ENCODE results near the gene CCDC63. TPM values are rescaled to one million over a fixed set of nuclear protein-coding genes. Genes with fewer than 3 reads are reported as not detected.

The CCDC63 gene
- total and polyA plus RNA-seq, 2 of the 13 experiments (the other 11 are each of a cell fraction or from before 2014, with no cell fraction given) = not detected

DNA sequence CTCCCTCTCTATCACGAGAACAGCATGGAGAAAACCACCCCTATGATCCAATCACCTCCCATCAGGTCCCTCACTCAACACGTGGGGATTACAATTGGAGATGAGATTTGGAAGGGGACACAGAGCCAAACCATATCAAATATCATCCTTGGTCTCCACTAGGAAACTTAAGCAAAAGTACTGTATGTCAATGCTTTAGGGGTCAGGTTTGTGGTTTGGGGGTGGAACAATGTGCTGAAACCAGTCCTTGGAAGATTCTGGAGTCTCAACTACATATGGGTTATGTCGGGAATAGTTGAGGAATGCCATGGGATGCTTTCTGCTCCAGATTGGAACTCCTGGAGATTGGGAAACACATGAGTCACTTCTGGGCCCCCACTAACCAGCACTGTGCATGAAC is 48.3 kb upstream of the CCDC63 start:
- Histone ChIP-seq H3K9ac (ENCODE audit: insufficient read depth, low read depth, low read length) (no peak overlapping the region), H3K27me3 (ENCODE audit: control insufficient read depth in 1 of 2, insufficient read depth in 2 of 2, low read length in 2 of 2) (peaks cover 1 to 5% of the 10 kb centered on the region in 2 experiments; a peak in 3 of 5 replicates), H2AFZ (ENCODE audit: low read length) (no peak overlapping the region), H3K9me3 (ENCODE audit: low read length) (no peaks in the 10 kb centered on the region), H4K20me1 (ENCODE audit: insufficient read depth, low read length) (no peaks in the 10 kb centered on the region), H3K4me1 (ENCODE audit: insufficient read depth, low read length) (no peaks in the 10 kb centered on the region), H3K4me3 (replicated peaks in 1 of 3; ENCODE audit: insufficient read depth in 1 of 3, low read depth in 2 of 3, low read length in 3 of 3) (no peak overlapping the region), H3K4me2 (ENCODE audit: low read depth, low read length) (no peak overlapping the region), H3K79me2 (ENCODE audit: insufficient read depth, low read length) (no peaks in the 10 kb centered on the region), H3K36me3 (replicated peaks in 1 of 2; ENCODE audit: control insufficient read depth in 1 of 2, insufficient read depth in 2 of 2, low read length in 2 of 2) (no peaks in the 10 kb centered on the region), H3K27ac (ENCODE audit: extremely low read length, insufficient read depth, low read length) (no peak overlapping the region)
- no peak for TF ChIP-seq ZNF839 (CRISPR knock-in tag; IDR thresholded peaks at IDR 0.05; ENCODE audit: borderline replicate concordance)
- TF ChIP-seq PCBP1 (IDR thresholded peaks at IDR 0.05; ENCODE audit: borderline replicate concordance, low read depth, low read length) = no peak
- no peak for TF ChIP-seq ZNF703 (CRISPR knock-in tag; IDR thresholded peaks at IDR 0.05; ENCODE audit: borderline replicate concordance)
- no peak for TF ChIP-seq ZNF761 (CRISPR knock-in tag; conservative IDR thresholded peaks at IDR 0.05)
- no peak for TF ChIP-seq EHMT2 (IDR thresholded peaks at IDR 0.05; ENCODE audit: borderline replicate concordance, low read depth, low read length)
- no peak for TF ChIP-seq ZNF775 (CRISPR knock-in tag; IDR thresholded peaks at IDR 0.05; ENCODE audit: borderline replicate concordance)
- no peak for TF ChIP-seq PCBP2 (optimal IDR thresholded peaks at IDR 0.05; ENCODE audit: low read depth, low read length, poor library complexity, severe bottlenecking)
- TF ChIP-seq ZNF720 (CRISPR knock-in tag; IDR thresholded peaks at IDR 0.05) = no peak
- no peak for TF ChIP-seq SNAPC2 (CRISPR knock-in tag; IDR thresholded peaks at IDR 0.05)
- TF ChIP-seq ZNF777 (CRISPR knock-in tag; IDR thresholded peaks at IDR 0.05) = no peak
- TF ChIP-seq ATRX (CRISPR knock-in tag; IDR thresholded peaks at IDR 0.05; ENCODE audit: borderline replicate concordance) = no peak
- TF ChIP-seq TOE1 (CRISPR knock-in tag; IDR thresholded peaks at IDR 0.05) = no peak
- no peak for TF ChIP-seq ZFYVE20 (CRISPR knock-in tag; IDR thresholded peaks at IDR 0.05; ENCODE audit: borderline replicate concordance, low read depth)
- intact Hi-C loops (cut with micrococcal nuclease; ENCODE audit: unreplicated experiment) = no loop called here
- DNase-seq (ENCODE audit: low spot score) (no peak), ATAC-seq (no peak), FAIRE-seq (no peak)
- ChIA-PET CTCF (ENCODE audit: low intra/inter-chr PET ratio, low total read pairs) (no interaction called here), POLR2A (no interaction called here)
- in situ Hi-C loops (cut with HindIII; ENCODE audit: extremely low pct_ligation_motif_present, low pct_unique_long_range_greater_than_20kb) = no loop called here
- BruUV-seq (replicated peaks) = no TSS peak
- 20% methylated on average over 3 of the region's 3 CpGs for WGBS (ENCODE audit: low lambda C conversion rate)

Measured in HepG2 (cell line).